Stomach (tissue), 9 donors: Measurements from ENCODE around the gene STN1. TPM values are rescaled to one million over a fixed set of nuclear protein-coding genes. Genes with fewer than 3 reads are reported as not detected.

Experiments used
- DNase-seq, 2 donors: peaks; one replicate each; pipeline versions ENCODE4 v3.0.0 to v3.0.0-alpha.2; 2013 to 2019
- H3K27ac ChIP-seq, 5 donors: fragments of 200-600 bp in 4 of 5; sonication (generic) in 4 of 5; one replicate each; pipeline ENCODE4 v1.5.1; 2013 to 2019; ENCODE audit warnings: mild to moderate bottlenecking in 1 of 5, moderate library complexity in 1 of 5
- H3K27me3 ChIP-seq, 3 donors: fragments of 200-600 bp; sonication (generic); one replicate each; pipeline ENCODE4 v1.5.1; 2017 to 2019; ENCODE audit warnings: mixed run types in 1 of 3
- H3K36me3 ChIP-seq, 4 donors: fragments of 200-600 bp; sonication (generic); 1 replicate in 3 of 4; 2 replicates in 1 of 4; pipeline ENCODE4 v1.5.1; 2016 to 2019
- H3K4me1 ChIP-seq, 4 donors: fragments of 200-600 bp; sonication (generic); one replicate each; pipeline ENCODE4 v1.5.1; 2016 to 2019
- H3K4me3 ChIP-seq, 4 donors: fragments of 200-600 bp; sonication (generic) in 3 of 4; one replicate each; pipeline ENCODE4 v1.5.1; 2016 to 2019; ENCODE audit warnings: mild to moderate bottlenecking in 1 of 4
- H3K9me3 ChIP-seq, 4 donors: fragments of 200-600 bp; sonication (generic); one replicate each; pipeline ENCODE4 v1.5.1; 2016 to 2019
- CTCF ChIP-seq, 7 experiments: fragments of 450-650 bp in 4 of 7; fragments of 200-600 bp in 3 of 7; sonication (generic) in 3 of 7; IDR thresholded peaks; one replicate each; pipeline ENCODE4 v1.5.1; 2016 to 2019; ENCODE audit warnings: antibody characterized with exemption in 7 of 7, control low read depth in 2 of 7, mild to moderate bottlenecking in 1 of 7
- EP300 ChIP-seq: sonication (generic); formaldehyde crosslinking; IDR thresholded peaks from one replicate; pipeline ENCODE4 v1.6.1; 2017; ENCODE audit warnings: antibody characterized with exemption
- POLR2A ChIP-seq, 4 donors: fragments of 450-650 bp; IDR thresholded peaks; one replicate each; pipeline ENCODE4 v1.6.1; 2016; ENCODE audit warnings: antibody characterized with exemption in 4 of 4, control low read depth in 2 of 4, mild to moderate bottlenecking in 1 of 4, moderate library complexity in 1 of 4
- POLR2AphosphoS5 ChIP-seq, 3 donors: sonication (generic); formaldehyde crosslinking; IDR thresholded peaks; one replicate each; pipeline ENCODE4 v1.6.1; 2016; ENCODE audit warnings: antibody characterized with exemption in 3 of 3
- WGBS, 5 donors: extraction: QIAGEN DNeasy Blood & Tissue Kit in 3 of 5; methylation state at CpG; one replicate each; pipeline versions ENCODE4 v1.1.5 to v1.1.7; 2013 to 2018; 5-methylcytosine and 5-hydroxymethylcytosine counted together
- intact Hi-C: fragments of 100-400 bp; cut with DNase I; formaldehyde crosslinking; loops from one replicate; pipeline ENCODE4 v1.15.1; 2023; ENCODE audit warnings: low total_unique reads
- polyA plus RNA-seq, 3 donors: library from polyadenylated mRNA; stranded (reverse); fragments of 200-250 nt; gene quantifications; one replicate each; pipeline ENCODE4 v1.2.3, GENCODE V29; 2013
- total RNA-seq, 5 donors: library from RNA; depleted of rRNA; stranded (reverse); fragments of >200 nt; gene quantifications; one replicate each; pipeline versions ENCODE4 v1.1.0 to v1.2.3, GENCODE V29; 2014 to 2016
- donor health status: healthy with polysubstance abuse.
- donor health status: Bipolar disorder and iron deficiency.
- donor health status: healthy.

STN1 gene
- total and polyA plus RNA-seq, 8 donors, result 0.45 to 41.1 (median 20.5) TPM

GRCh38 chr10:103858360-103858759 lies 59.6 kb downstream of the STN1 start:
- peaks cover 24 to 37% (median 30%) of the 10 kb centered on the region in 4 donors for H3K4me1 ChIP-seq
- intact Hi-C loops, result loop anchor here (5.0 kb wide), 1 partner anchor 146 kb away; no protein-coding TSS in a partner anchor
- no peak overlapping the region for H3K27ac ChIP-seq
- H3K4me3 ChIP-seq, result no peak overlapping the region
- WGBS, 5 donors, result 78 to 90% (median 86%) methylated on average over 5 of the region's 5 CpGs
- no peak for DNase-seq
- no peaks in the 10 kb centered on the region for H3K36me3 ChIP-seq
- TF ChIP-seq CTCF (IDR thresholded peaks at IDR 0.05), result no peak
- TF ChIP-seq EP300, result no peak
- TF ChIP-seq POLR2A (IDR thresholded peaks at IDR 0.05), result no peak
- TF ChIP-seq POLR2AphosphoS5 (IDR thresholded peaks at IDR 0.05), result no peak
- no peaks in the 10 kb centered on the region for H3K9me3 ChIP-seq
- peaks cover 0 to 22% (median 0%) of the 10 kb centered on the region in 3 donors for H3K27me3 ChIP-seq

- 87 to 90% (median 90%) methylated on average over 5 of the region's 5 CpGs for WGBS, 5 donors
- no peaks in the 10 kb centered on the region for H3K9me3 ChIP-seq
- H3K27ac ChIP-seq, result peak overlapping the region in 1 of 5 donors; percentile 83
- intact Hi-C loops, result loop anchor here (5.0 kb wide), 1 partner anchor 144 kb away; no protein-coding TSS in a partner anchor
- peaks cover 34 to 53% (median 45%) of the 10 kb centered on the region in 4 donors for H3K4me1 ChIP-seq
- TF ChIP-seq POLR2A (IDR thresholded peaks at IDR 0.05), result no peak
- no peak for TF ChIP-seq CTCF (IDR thresholded peaks at IDR 0.05)
- no peak for TF ChIP-seq POLR2AphosphoS5 (IDR thresholded peaks at IDR 0.05)
- TF ChIP-seq EP300, result no peak
- H3K36me3 ChIP-seq, result no peaks in the 10 kb centered on the region
- H3K4me3 ChIP-seq, result no peak overlapping the region
- H3K27me3 ChIP-seq, result peaks cover 0 to 22% (median 0%) of the 10 kb centered on the region in 3 donors
- no peak for DNase-seq
These were observed 61.2 kb downstream of the STN1 start for GRCh38 chr10:103856797-103857170.

- Histone ChIP-seq H3K9me3 (no peaks in the 10 kb centered on the region), H3K27me3 (peaks cover 0 to 22% (median 0%) of the 10 kb centered on the region in 3 donors), H3K4me3 (peak overlapping the region; percentile 64 to 72 (median 64)), H3K4me1 (peaks cover 41 to 59% (median 51%) of the 10 kb centered on the region in 4 donors), H3K27ac (peak overlapping the region in 4 of 5 donors; percentile 52 to 83 (median 66)), H3K36me3 (no peaks in the 10 kb centered on the region)
- TF ChIP-seq EP300, result no peak
- TF ChIP-seq CTCF (IDR thresholded peaks at IDR 0.05), result no peak
- TF ChIP-seq POLR2A (IDR thresholded peaks at IDR 0.05), result no peak
- no peak for TF ChIP-seq POLR2AphosphoS5 (IDR thresholded peaks at IDR 0.05)
- peak in 1 of 2 donors; percentile 50 for DNase-seq
- intact Hi-C loops, result loop anchor here (5.0 kb wide), 1 partner anchor 144 kb away; no protein-coding TSS in a partner anchor
- WGBS, 5 donors, result 22 to 30% (median 25%) methylated on average over 23 to 34 of the region's 34 CpGs
These were observed 61.9 kb downstream of the STN1 start for GRCh38 chr10:103855852-103856796.

GRCh38 chr10:103855424-103855823 lies 62.6 kb downstream of the STN1 start, which contains the start of gene SH3PXD2A:
SH3PXD2A (minus strand) TSS chr10:103855576; CDS start chr10:103855266, 310 bp downstream.
- peak within 1 kb of the TSS; percentile 64 to 72 (median 64) for H3K4me3 ChIP-seq
- H3K9me3 ChIP-seq, result no peaks in the 10 kb centered on the region
- intact Hi-C loops, result loop anchor here (5.0 kb wide), 1 partner anchor 143 kb away; no protein-coding TSS in a partner anchor
- WGBS, 5 donors, result 0 to 20% (median 1%) methylated on average over 1 to 54 of the region's 54 CpGs; no CpG with 5 or more reads in 1 of the 5 donors
- peak in 1 of 2 donors; percentile 91 for DNase-seq
- no peaks in the 10 kb centered on the region for H3K36me3 ChIP-seq
- TF ChIP-seq EP300 (no peak), POLR2A (IDR thresholded peaks at IDR 0.05) (no peak), CTCF (IDR thresholded peaks at IDR 0.05) (peak in 3 of 7 experiments; percentile 22 to 47 (median 38)), POLR2AphosphoS5 (IDR thresholded peaks at IDR 0.05) (peak in 1 of 3 donors; percentile 20)
- H3K27me3 ChIP-seq, result peaks cover 0 to 22% (median 0%) of the 10 kb centered on the region in 3 donors
- H3K27ac ChIP-seq, result peak within 1 kb of the TSS; percentile 9 to 83 (median 78)
- H3K4me1 ChIP-seq, result peaks cover 48 to 66% (median 58%) of the 10 kb centered on the region in 4 donors
